B cell (primary cell): ENCODE data around the gene AP1G1. TPM values are rescaled to one million over a fixed set of nuclear protein-coding genes. Genes with fewer than 3 reads are reported as not detected.

Experiments
- ATAC-seq: fragments of 200-7000 bp; cut with Tn5 transposase; one replicate; pipeline ENCODE4 v1.10.0; 2021; ENCODE audit warnings: low read depth, mild to moderate bottlenecking, moderate number of reproducible peaks, moderate library complexity
- CTCF ChIA-PET: fragments of 350-600 bp; sonication (Branson Sonifier 250); formaldehyde crosslinking; loops from one replicate; lab custom pipeline; 2021; ENCODE audit warnings: antibody characterized with exemption, inconsistent platforms; lab: Charles Lee
- POLR2A ChIA-PET: fragments of 350-600 bp; sonication (Branson Sonifier 250); formaldehyde crosslinking; loops from one replicate; lab custom pipeline; 2021; ENCODE audit warnings: antibody characterized with exemption; lab: Charles Lee
- DNase-seq: peaks from one replicate; pipeline ENCODE4 v3.0.0; 2013
- H2AFZ ChIP-seq: 2 replicates; pipeline ENCODE4 v1.6.1; 2012; ENCODE audit warnings: mild to moderate bottlenecking, low read depth, low read length; ENCODE audit not compliant: insufficient read depth, poor library complexity, severe bottlenecking
- H3K27ac ChIP-seq, 2 donors: 1 replicate in 1 of 2; 2 replicates in 1 of 2; pipeline ENCODE4 v1.5.1; 2012 to 2013; ENCODE audit warnings: low read length in 2 of 2, mild to moderate bottlenecking in 2 of 2, moderate library complexity in 1 of 2
- H3K27me3 ChIP-seq, 4 experiments: fragments of 200-600 bp in 1 of 4; sonication (generic) in 1 of 4; replicated peaks in 1 of 4; 1 replicate in 2 of 4; 2 replicates in 2 of 4; pipeline versions ENCODE4 v1.6.1 to v1.7.0; 2013 to 2016; ENCODE audit warnings: low read length in 3 of 4, mild to moderate bottlenecking in 2 of 4, mixed read lengths in 1 of 4, moderate library complexity in 1 of 4; ENCODE audit not compliant: insufficient read depth in 4 of 4, control insufficient read depth in 3 of 4; ENCODE audit errors: control extremely low read depth in 1 of 4
- H3K36me3 ChIP-seq, 2 experiments: replicated peaks in 1 of 2; 1 replicate in 1 of 2; 2 replicates in 1 of 2; pipeline versions ENCODE4 v1.6.1 to v1.7.1; 2013; ENCODE audit warnings: low read length in 1 of 2; ENCODE audit not compliant: insufficient read depth in 2 of 2, control insufficient read depth in 1 of 2; ENCODE audit errors: control extremely low read depth in 1 of 2, extremely low read depth in 1 of 2
- H3K4me1 ChIP-seq, 2 donors: fragments of 200-600 bp in 1 of 2; sonication (generic) in 1 of 2; 1 replicate in 1 of 2; 2 replicates in 1 of 2; pipeline versions ENCODE4 v1.5.1 to v1.6.1; 2013 to 2017; ENCODE audit warnings: low read length in 2 of 2; ENCODE audit not compliant: control insufficient read depth in 2 of 2, insufficient read depth in 2 of 2
- H3K4me2 ChIP-seq: replicated peaks from 2 replicates; pipeline ENCODE3; 2012; ENCODE audit warnings: mild to moderate bottlenecking, low read depth, low read length; ENCODE audit not compliant: poor library complexity, severe bottlenecking
- H3K4me3 ChIP-seq, 5 experiments: fragments of 200-600 bp in 1 of 5; sonication (generic) in 1 of 5; 1 replicate in 3 of 5; 2 replicates in 2 of 5; pipeline versions ENCODE4 v1.5.1 to v1.7.0; 2011 to 2016; ENCODE audit warnings: low read length in 4 of 5, mild to moderate bottlenecking in 4 of 5, low read depth in 2 of 5, control low read depth in 1 of 5, moderate library complexity in 1 of 5; ENCODE audit not compliant: insufficient read depth in 1 of 5; ENCODE audit errors: control extremely low read depth in 1 of 5, extremely low read depth in 1 of 5
- H3K79me2 ChIP-seq: fragments of 200-600 bp; sonication (generic); one replicate; pipeline ENCODE4 v1.6.0; 2016; ENCODE audit warnings: low read length; ENCODE audit not compliant: control insufficient read depth, insufficient read depth
- H3K9ac ChIP-seq: fragments of 200-600 bp; sonication (generic); 2 replicates; pipeline ENCODE4 v1.6.1; 2017; ENCODE audit warnings: mild to moderate bottlenecking, low read length, moderate library complexity
- H3K9me3 ChIP-seq, 3 donors: one replicate each; pipeline versions ENCODE4 v1.6.1 to v1.7.1; 2013; ENCODE audit warnings: low read length in 2 of 3; ENCODE audit not compliant: control insufficient read depth in 2 of 3, insufficient read depth in 1 of 3; ENCODE audit errors: control extremely low read depth in 1 of 3
- H4K20me1 ChIP-seq: 2 replicates; pipeline ENCODE4 v1.6.0; 2012; ENCODE audit warnings: mild to moderate bottlenecking, low read length; ENCODE audit not compliant: insufficient read depth, control insufficient read depth, poor library complexity, severe bottlenecking
- H3K27ac Mint-ChIP-seq: one replicate; pipeline ENCODE4 v1.8.0; 2021; ENCODE audit warnings: mixed read lengths
- H3K27me3 Mint-ChIP-seq: one replicate; pipeline ENCODE4 v1.8.0; 2021; ENCODE audit warnings: mixed read lengths
- H3K4me1 Mint-ChIP-seq: one replicate; pipeline ENCODE4 v1.8.0; 2021; ENCODE audit warnings: mixed read lengths
- H3K4me3 Mint-ChIP-seq: one replicate; pipeline ENCODE4 v1.8.0; 2021; ENCODE audit warnings: mixed read lengths
- H3K9me3 Mint-ChIP-seq: one replicate; pipeline ENCODE4 v1.8.0; 2022; ENCODE audit warnings: mixed read lengths; ENCODE audit not compliant: insufficient read depth
- EZH2 ChIP-seq: IDR thresholded peaks from 2 replicates; pipeline ENCODE4 v1.6.1; 2012; ENCODE audit warnings: borderline replicate concordance, low read depth, mild to moderate bottlenecking, moderate library complexity, low read length; ENCODE audit not compliant: insufficient read depth, poor library complexity, severe bottlenecking
- WGBS: methylation state at CpG from one replicate; pipeline ENCODE4 v1.1.5; 2013; ENCODE audit warnings: missing lambda C conversion rate; ENCODE audit not compliant: insufficient coverage; 5-methylcytosine and 5-hydroxymethylcytosine counted together
- intact Hi-C: fragments of 100-400 bp; cut with micrococcal nuclease; formaldehyde crosslinking; loops from one replicate; pipeline ENCODE4 v1.10.0; 2022
- polyA plus RNA-seq: library from polyadenylated mRNA; depleted of rRNA; stranded (reverse); fragments of >200 nt; gene quantifications from 2 replicates; pipeline ENCODE4 v1.2.3, GENCODE V29; 2012
- total RNA-seq, 2 donors: library from RNA; stranded (reverse); fragments of 120-200 nt in 1 of 2; gene quantifications; 1 replicate in 1 of 2; 2 replicates in 1 of 2; pipeline versions ENCODE4 v1.2.3 to v1.2.4, GENCODE V29; 2013 to 2022
- TF ChIP-seq, protein P1 (sequence below): fragments of 200-600 bp; IDR thresholded peaks from one replicate; pipeline ENCODE4 v1.8.0; 2022; ENCODE audit warnings: antibody characterized with exemption, mild to moderate bottlenecking

Gene AP1G1
- total and polyA plus RNA-seq, 2 donors (not counting 1 experiment from before 2014, with no cell fraction given): 43.8 to 142 TPM

DNA sequence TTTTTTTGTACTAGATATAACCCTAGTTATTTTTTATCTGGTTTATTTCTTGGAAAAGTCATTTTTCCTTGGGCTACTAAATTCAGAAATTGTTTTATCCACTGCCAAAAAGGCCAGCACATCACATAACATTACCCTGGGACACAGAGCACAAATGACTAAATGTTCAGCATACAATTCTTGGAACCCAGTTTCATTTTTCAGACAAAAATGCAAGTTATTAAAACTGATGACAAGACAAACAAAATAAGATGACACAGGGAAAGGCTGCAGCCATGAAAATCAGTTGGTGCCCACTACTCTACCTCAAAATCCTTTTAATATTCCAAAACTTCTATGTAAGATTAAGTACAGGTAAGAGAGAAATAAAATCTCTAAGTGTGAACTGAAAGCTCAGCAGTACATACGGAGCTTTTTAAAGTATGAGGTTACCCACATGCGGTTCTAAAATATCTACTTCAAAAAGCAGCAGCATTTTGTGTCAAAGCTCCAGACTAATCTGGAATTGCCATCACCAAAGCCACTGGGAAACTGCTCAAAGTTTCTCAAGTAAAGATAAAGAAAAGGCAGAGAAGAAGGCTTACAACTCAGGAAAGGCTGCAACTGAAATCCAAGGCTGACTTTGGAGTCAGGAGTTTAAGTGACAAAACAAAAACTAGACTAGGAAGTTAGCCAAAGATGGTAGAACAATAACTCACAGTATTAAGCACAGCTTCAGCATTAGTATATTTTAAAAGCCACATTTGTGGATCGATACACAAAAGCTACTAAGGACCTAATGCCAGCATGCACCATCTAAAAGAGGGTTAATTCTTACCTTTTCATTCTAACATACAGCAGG lies 41.4 kb downstream of the AP1G1 start:
- POLR2A ChIA-PET: no interaction called here
- H2AFZ ChIP-seq: no peak overlapping the region
- no peak overlapping the region for H3K4me2 ChIP-seq
- H3K4me3 Mint-ChIP-seq: no peak overlapping the region
- no peaks in the 10 kb centered on the region for H3K27me3 Mint-ChIP-seq
- H3K9me3 Mint-ChIP-seq: no peaks in the 10 kb centered on the region
- no peaks in the 10 kb centered on the region for H3K9me3 ChIP-seq
- DNase-seq: no peak
- H3K27ac ChIP-seq: no peak overlapping the region
- peaks cover 8 to 63% of the 10 kb centered on the region in 2 experiments for H3K36me3 ChIP-seq
- CTCF ChIA-PET: interaction anchor here (1.1 kb wide), 1 partner anchor 194 kb away, joined by 4 read pairs; no protein-coding TSS in a partner anchor
- no peak overlapping the region for H3K9ac ChIP-seq
- no CpG with 5 or more reads among the region's 3 CpGs for WGBS
- H3K4me3 ChIP-seq: no peak overlapping the region
- no peaks in the 10 kb centered on the region for H3K27me3 ChIP-seq
- no peaks in the 10 kb centered on the region for H3K4me1 ChIP-seq
- no peak overlapping the region for H3K27ac Mint-ChIP-seq
- no peaks in the 10 kb centered on the region for H3K79me2 ChIP-seq
- ATAC-seq: no peak
- TF ChIP-seq EZH2: no peak
- TF ChIP-seq, protein P1, sequence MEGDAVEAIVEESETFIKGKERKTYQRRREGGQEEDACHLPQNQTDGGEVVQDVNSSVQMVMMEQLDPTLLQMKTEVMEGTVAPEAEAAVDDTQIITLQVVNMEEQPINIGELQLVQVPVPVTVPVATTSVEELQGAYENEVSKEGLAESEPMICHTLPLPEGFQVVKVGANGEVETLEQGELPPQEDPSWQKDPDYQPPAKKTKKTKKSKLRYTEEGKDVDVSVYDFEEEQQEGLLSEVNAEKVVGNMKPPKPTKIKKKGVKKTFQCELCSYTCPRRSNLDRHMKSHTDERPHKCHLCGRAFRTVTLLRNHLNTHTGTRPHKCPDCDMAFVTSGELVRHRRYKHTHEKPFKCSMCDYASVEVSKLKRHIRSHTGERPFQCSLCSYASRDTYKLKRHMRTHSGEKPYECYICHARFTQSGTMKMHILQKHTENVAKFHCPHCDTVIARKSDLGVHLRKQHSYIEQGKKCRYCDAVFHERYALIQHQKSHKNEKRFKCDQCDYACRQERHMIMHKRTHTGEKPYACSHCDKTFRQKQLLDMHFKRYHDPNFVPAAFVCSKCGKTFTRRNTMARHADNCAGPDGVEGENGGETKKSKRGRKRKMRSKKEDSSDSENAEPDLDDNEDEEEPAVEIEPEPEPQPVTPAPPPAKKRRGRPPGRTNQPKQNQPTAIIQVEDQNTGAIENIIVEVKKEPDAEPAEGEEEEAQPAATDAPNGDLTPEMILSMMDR: no peak
- intact Hi-C loops: no loop called here
- no peaks in the 10 kb centered on the region for H3K4me1 Mint-ChIP-seq
- H4K20me1 ChIP-seq: no peaks in the 10 kb centered on the region

DNA sequence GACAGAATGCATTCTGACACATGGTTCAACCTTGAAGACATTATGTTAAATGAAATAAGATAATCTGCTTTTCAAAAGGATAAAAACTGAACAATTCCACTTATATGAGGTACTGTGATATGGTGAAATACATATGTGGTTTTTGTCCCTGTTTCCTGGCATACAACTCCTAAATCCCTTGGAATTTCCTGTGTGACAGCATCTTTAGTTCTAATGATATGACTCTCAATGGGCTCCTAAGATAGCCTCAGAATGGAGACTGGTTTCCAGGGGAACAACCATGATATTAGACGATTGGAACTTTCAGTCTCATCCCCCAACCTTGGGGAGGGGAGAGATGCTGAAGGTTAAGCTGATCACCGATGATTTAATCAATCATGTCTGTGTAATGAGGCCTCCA lies 46.4 kb downstream of the AP1G1 start:
- no peaks in the 10 kb centered on the region for H3K9me3 ChIP-seq
- ATAC-seq (no peak), DNase-seq (no peak)
- ChIA-PET POLR2A (no interaction called here), CTCF (no interaction called here)
- no peaks in the 10 kb centered on the region for H3K27me3 Mint-ChIP-seq
- no peak overlapping the region for H3K4me3 Mint-ChIP-seq
- H4K20me1 ChIP-seq: no peaks in the 10 kb centered on the region
- H3K4me3 ChIP-seq: no peak overlapping the region
- no peaks in the 10 kb centered on the region for H3K4me1 ChIP-seq
- H2AFZ ChIP-seq: no peak overlapping the region
- no peaks in the 10 kb centered on the region for H3K4me1 Mint-ChIP-seq
- H3K79me2 ChIP-seq: peaks cover 3% of the 10 kb centered on the region
- intact Hi-C loops: no loop called here
- no peaks in the 10 kb centered on the region for H3K9me3 Mint-ChIP-seq
- H3K4me2 ChIP-seq: no peak overlapping the region
- no peak for TF ChIP-seq EZH2
- TF ChIP-seq, protein P1: no peak
- peaks cover 10 to 64% of the 10 kb centered on the region in 2 experiments for H3K36me3 ChIP-seq
- no peak overlapping the region for H3K9ac ChIP-seq
- H3K27ac Mint-ChIP-seq: no peak overlapping the region
- no peaks in the 10 kb centered on the region for H3K27me3 ChIP-seq
- no peak overlapping the region for H3K27ac ChIP-seq
- no CpG with 5 or more reads among the region's 2 CpGs for WGBS
